Measurements from ENCODE around the gene MRPL45. TPM values are rescaled to one million over a fixed set of nuclear protein-coding genes. Genes with fewer than 3 reads are reported as not detected.

Gene MRPL45
- total and polyA plus RNA-seq, 9 of the 15 experiments (the other 6 are each of a cell fraction or from before 2014, with no cell fraction given), result 48.4 to 228 (median 76.8) TPM

DNA sequence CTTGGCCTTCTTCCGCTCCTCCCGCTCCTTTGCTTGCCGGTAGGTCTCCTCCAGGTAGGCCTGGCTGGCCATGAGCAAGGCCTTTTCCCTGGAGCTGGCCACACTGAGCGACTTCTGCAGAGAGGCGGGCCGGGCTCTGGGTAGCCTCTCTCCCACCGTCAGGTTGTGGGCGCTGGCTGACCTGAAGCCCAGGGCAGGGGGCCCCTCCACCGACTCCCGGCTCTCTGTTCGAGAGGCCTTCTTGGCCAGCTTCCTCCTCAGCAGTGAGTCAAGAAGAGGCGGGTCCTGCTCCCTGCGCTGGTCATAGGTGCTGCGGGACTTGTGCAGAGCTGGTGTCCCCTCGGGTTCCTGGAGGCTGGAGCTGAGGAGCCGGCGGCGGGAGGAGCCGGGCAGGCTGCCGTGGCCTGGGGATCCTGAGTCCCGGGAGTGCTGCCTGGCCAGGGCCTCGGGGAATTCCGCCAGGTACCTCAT is 34.0 kb downstream of the MRPL45 start (continued):
- TF ChIP-seq, protein P1, sequence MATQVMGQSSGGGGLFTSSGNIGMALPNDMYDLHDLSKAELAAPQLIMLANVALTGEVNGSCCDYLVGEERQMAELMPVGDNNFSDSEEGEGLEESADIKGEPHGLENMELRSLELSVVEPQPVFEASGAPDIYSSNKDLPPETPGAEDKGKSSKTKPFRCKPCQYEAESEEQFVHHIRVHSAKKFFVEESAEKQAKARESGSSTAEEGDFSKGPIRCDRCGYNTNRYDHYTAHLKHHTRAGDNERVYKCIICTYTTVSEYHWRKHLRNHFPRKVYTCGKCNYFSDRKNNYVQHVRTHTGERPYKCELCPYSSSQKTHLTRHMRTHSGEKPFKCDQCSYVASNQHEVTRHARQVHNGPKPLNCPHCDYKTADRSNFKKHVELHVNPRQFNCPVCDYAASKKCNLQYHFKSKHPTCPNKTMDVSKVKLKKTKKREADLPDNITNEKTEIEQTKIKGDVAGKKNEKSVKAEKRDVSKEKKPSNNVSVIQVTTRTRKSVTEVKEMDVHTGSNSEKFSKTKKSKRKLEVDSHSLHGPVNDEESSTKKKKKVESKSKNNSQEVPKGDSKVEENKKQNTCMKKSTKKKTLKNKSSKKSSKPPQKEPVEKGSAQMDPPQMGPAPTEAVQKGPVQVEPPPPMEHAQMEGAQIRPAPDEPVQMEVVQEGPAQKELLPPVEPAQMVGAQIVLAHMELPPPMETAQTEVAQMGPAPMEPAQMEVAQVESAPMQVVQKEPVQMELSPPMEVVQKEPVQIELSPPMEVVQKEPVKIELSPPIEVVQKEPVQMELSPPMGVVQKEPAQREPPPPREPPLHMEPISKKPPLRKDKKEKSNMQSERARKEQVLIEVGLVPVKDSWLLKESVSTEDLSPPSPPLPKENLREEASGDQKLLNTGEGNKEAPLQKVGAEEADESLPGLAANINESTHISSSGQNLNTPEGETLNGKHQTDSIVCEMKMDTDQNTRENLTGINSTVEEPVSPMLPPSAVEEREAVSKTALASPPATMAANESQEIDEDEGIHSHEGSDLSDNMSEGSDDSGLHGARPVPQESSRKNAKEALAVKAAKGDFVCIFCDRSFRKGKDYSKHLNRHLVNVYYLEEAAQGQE (IDR thresholded peaks at IDR 0.05; ENCODE audit: borderline replicate concordance), result no peak
- TF ChIP-seq, protein P1 (CRISPR knock-in tag; IDR thresholded peaks at IDR 0.05; ENCODE audit: low read depth), result no peak
- TF ChIP-seq, protein P2, sequence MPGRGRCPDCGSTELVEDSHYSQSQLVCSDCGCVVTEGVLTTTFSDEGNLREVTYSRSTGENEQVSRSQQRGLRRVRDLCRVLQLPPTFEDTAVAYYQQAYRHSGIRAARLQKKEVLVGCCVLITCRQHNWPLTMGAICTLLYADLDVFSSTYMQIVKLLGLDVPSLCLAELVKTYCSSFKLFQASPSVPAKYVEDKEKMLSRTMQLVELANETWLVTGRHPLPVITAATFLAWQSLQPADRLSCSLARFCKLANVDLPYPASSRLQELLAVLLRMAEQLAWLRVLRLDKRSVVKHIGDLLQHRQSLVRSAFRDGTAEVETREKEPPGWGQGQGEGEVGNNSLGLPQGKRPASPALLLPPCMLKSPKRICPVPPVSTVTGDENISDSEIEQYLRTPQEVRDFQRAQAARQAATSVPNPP (IDR thresholded peaks at IDR 0.05; ENCODE audit: borderline replicate concordance, insufficient read depth, insufficient read length), result no peak
- TF ChIP-seq BHLHE40 (IDR thresholded peaks at IDR 0.05; ENCODE audit: low read length), result no peak
- TF ChIP-seq ZNF165 (CRISPR knock-in tag; IDR thresholded peaks at IDR 0.05; ENCODE audit: borderline replicate concordance), result no peak

Measured in K562 (cell line).